Measurements from ENCODE around the gene LRRC74A. TPM values are rescaled to one million over a fixed set of nuclear protein-coding genes. Genes with fewer than 3 reads are reported as not detected.

Gene LRRC74A
- total RNA-seq, 1 donor from 2014 or later: not detected

- Mint-ChIP-seq H3K27me3 (ENCODE audit: unreplicated experiment) (peaks cover 17% of the 10 kb centered on the region), H3K27ac (ENCODE audit: unreplicated experiment) (no peak overlapping the region), H3K4me1 (ENCODE audit: unreplicated experiment) (peaks cover 3% of the 10 kb centered on the region), H3K9me3 (ENCODE audit: unreplicated experiment) (no peaks in the 10 kb centered on the region), H3K36me3 (ENCODE audit: unreplicated experiment) (no peaks in the 10 kb centered on the region), H3K4me3 (ENCODE audit: unreplicated experiment) (no peak overlapping the region)
- TF ChIP-seq CTCF (IDR thresholded peaks at IDR 0.05): no peak
- DNase-seq (ENCODE audit: extremely low spot score, unreplicated experiment): no peak
These were observed 48.5 kb downstream of the LRRC74A start for GRCh38 chr14:76874734-76875133.

DNA sequence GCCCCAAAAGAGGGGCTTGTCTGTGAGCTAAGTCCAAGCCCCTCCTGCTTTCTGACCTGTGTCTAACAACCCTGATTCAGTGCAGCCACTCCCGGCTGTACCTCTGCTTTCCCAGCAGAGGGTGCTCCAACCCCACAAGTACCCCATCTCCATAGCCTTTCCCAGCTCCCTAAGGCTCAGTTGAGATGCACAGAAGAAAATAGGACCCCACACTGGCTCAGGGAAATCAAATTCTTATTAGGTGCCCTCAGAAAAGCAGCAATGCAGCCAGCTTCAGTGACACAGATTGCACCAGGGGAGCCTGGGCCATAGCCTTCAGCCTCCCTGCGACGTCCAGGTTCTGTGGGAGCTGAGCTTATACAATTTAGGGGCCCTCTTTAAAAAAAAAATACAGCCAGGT, 49.9 kb downstream of the LRRC74A start:
- no peak for DNase-seq (ENCODE audit: extremely low spot score, unreplicated experiment)
- no peaks in the 10 kb centered on the region for H3K36me3 Mint-ChIP-seq (ENCODE audit: unreplicated experiment)
- H3K27ac Mint-ChIP-seq (ENCODE audit: unreplicated experiment): no peak overlapping the region
- peaks cover 5% of the 10 kb centered on the region for H3K27me3 Mint-ChIP-seq (ENCODE audit: unreplicated experiment)
- H3K4me1 Mint-ChIP-seq (ENCODE audit: unreplicated experiment): peaks cover 3% of the 10 kb centered on the region
- H3K4me3 Mint-ChIP-seq (ENCODE audit: unreplicated experiment): no peak overlapping the region
- H3K9me3 Mint-ChIP-seq (ENCODE audit: unreplicated experiment): no peaks in the 10 kb centered on the region
- TF ChIP-seq CTCF (IDR thresholded peaks at IDR 0.05): peak; percentile 95

GRCh38 chr14:76877871-76878270, 51.7 kb downstream of the LRRC74A start:
- Mint-ChIP-seq H3K4me3 (ENCODE audit: unreplicated experiment) (no peak overlapping the region), H3K36me3 (ENCODE audit: unreplicated experiment) (no peaks in the 10 kb centered on the region), H3K27me3 (ENCODE audit: unreplicated experiment) (no peaks in the 10 kb centered on the region), H3K4me1 (ENCODE audit: unreplicated experiment) (peaks cover 3% of the 10 kb centered on the region), H3K9me3 (ENCODE audit: unreplicated experiment) (no peaks in the 10 kb centered on the region), H3K27ac (ENCODE audit: unreplicated experiment) (no peak overlapping the region)
- no peak for DNase-seq (ENCODE audit: extremely low spot score, unreplicated experiment)
- TF ChIP-seq CTCF (IDR thresholded peaks at IDR 0.05): no peak

DNA sequence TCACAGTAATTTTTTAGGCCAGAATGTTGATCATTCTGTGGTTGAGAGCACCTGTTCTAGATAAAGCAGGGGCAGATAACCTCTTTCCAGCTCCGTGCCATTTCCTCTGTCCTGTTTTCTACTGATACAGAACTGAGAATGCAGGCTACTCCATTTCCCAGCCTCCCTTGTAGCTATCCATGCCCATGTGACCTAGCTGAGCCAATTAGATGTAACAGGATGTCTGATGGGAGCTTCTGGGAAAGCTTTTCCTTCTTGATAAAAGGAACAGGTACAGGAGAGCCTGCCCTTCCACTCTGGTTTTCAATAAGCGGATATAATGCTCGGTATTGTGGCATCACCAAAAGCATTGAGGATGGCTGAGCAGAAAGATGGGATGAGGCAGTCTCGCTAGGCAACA, 54.2 kb downstream of the LRRC74A start:
- DNase-seq (ENCODE audit: extremely low spot score, unreplicated experiment): no peak
- H3K36me3 Mint-ChIP-seq (ENCODE audit: unreplicated experiment): no peaks in the 10 kb centered on the region
- H3K27me3 Mint-ChIP-seq (ENCODE audit: unreplicated experiment): no peaks in the 10 kb centered on the region
- TF ChIP-seq CTCF (IDR thresholded peaks at IDR 0.05): no peak
- H3K27ac Mint-ChIP-seq (ENCODE audit: unreplicated experiment): no peak overlapping the region
- no peak overlapping the region for H3K4me3 Mint-ChIP-seq (ENCODE audit: unreplicated experiment)
- peaks cover 8% of the 10 kb centered on the region for H3K4me1 Mint-ChIP-seq (ENCODE audit: unreplicated experiment)
- no peaks in the 10 kb centered on the region for H3K9me3 Mint-ChIP-seq (ENCODE audit: unreplicated experiment)

DNA sequence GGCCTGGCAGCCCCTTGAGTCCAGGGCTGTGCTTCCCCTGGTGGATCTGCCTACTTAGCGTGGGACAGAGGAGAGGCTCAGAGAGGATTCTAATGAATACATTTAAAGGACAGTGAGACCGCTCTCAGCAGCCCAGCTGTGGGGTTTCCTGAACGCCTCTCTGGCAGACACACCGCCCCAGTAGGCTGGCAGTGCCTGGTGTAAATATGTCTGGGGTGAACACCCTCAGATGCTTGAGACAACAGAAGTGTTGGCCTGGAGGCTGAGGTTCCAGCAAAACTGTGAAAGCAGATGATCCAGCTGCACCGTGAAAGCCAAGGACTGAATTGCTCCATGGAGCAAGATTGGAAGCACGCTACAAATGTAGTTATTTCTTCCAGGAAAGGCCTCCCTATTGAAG, 55.1 kb downstream of the LRRC74A start:
- no peak for TF ChIP-seq CTCF (IDR thresholded peaks at IDR 0.05)
- Mint-ChIP-seq H3K9me3 (ENCODE audit: unreplicated experiment) (no peaks in the 10 kb centered on the region), H3K4me1 (ENCODE audit: unreplicated experiment) (peaks cover 9% of the 10 kb centered on the region), H3K27me3 (ENCODE audit: unreplicated experiment) (no peaks in the 10 kb centered on the region), H3K27ac (ENCODE audit: unreplicated experiment) (no peak overlapping the region), H3K36me3 (ENCODE audit: unreplicated experiment) (no peaks in the 10 kb centered on the region), H3K4me3 (ENCODE audit: unreplicated experiment) (no peak overlapping the region)
- DNase-seq (ENCODE audit: extremely low spot score, unreplicated experiment): no peak

All from osteocyte (in vitro differentiated cells).